Activated T-cell treated with anti-CD3 and anti-CD28 coated beads, Interleukin-2, amount 50 U/mL, for 4 hours (primary cell): Measurements from ENCODE around the gene FAM32A. TPM values are rescaled to one million over a fixed set of nuclear protein-coding genes. Genes with fewer than 3 reads are reported as not detected.
"Not testable (repeated sequence)": the region's sequence is repeated elsewhere in the genome, so short reads cannot be mapped to it uniquely, and the experiment has no call there.

ENCODE experiments used
- ATAC-seq, 2 donors: fragments of 200-7000 bp; cut with Tn5 transposase; one replicate each; pipeline ENCODE4 v1.10.0; 2021
- DNase-seq: peaks from one replicate; pipeline ENCODE4 v3.0.0-alpha.2; 2020
- H3K27me3 Mint-ChIP-seq: one replicate; pipeline ENCODE4 v1.8.0; 2021; ENCODE audit warnings: low read depth, mixed read lengths
- H3K36me3 Mint-ChIP-seq: one replicate; pipeline ENCODE4 v1.8.0; 2022; ENCODE audit warnings: mixed read lengths; ENCODE audit not compliant: insufficient read depth
- H3K4me1 Mint-ChIP-seq: one replicate; pipeline ENCODE4 v1.8.0; 2021; ENCODE audit warnings: low read depth, mixed read lengths
- H3K4me3 Mint-ChIP-seq: one replicate; pipeline ENCODE4 v1.8.0; 2021; ENCODE audit warnings: mild to moderate bottlenecking, moderate library complexity, mixed read lengths
- H3K9me3 Mint-ChIP-seq: one replicate; pipeline ENCODE4 v1.8.0; 2021; ENCODE audit warnings: mixed read lengths
- total RNA-seq, 3 donors: library from RNA; stranded (reverse); gene quantifications; one replicate each; pipeline ENCODE4 v1.2.1, GENCODE V29; 2021

The FAM32A gene
- total RNA-seq, 3 donors from 2014 or later = 53.4 to 60.1 (median 56.4) TPM

DNA sequence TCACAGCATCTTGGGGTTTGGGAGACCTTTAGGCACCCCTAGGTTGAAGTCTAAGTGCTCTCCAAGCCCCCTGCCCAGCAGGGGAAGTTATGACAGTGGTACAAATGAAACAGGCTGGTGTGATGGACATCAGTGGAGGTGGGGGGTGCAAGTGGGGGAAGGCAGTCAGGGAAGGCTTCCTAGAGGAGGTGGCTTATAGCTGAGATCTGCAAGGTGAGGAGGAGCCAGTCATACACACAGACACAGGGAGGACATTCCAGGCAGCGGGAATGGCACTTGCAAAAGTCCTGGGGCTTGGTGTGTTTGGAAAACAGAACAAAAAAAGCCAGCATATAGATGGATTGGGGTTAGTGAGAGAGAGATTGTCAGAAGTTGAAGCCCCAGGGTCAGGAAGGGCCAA, 30.1 kb upstream of the FAM32A start:
- DNase-seq (no peak), ATAC-seq (no peak)
- no peak overlapping the region for H3K4me3 Mint-ChIP-seq
- peaks cover 7% of the 10 kb centered on the region for H3K4me1 Mint-ChIP-seq
- H3K9me3 Mint-ChIP-seq = no peaks in the 10 kb centered on the region
- peaks cover 36% of the 10 kb centered on the region for H3K36me3 Mint-ChIP-seq
- no peaks in the 10 kb centered on the region for H3K27me3 Mint-ChIP-seq

DNA sequence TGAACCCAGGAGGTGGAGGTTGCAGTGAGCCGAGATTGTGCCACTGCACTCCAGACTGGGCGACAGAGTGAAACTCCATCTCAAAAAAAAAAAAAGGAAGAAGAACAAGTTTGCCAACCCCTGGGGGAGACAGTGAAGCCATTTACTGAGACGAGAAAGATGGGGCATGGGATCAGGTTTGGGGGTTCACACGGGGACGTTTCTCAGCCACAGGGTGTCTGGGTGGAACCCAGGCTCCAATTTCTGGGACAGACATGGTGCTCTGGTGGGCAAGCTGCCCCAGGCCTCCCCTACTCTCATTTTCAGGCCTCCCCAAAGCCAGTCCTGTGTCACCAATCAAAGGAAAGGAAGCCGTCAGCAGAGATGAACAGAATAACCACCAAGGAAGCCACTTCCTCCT, 28.3 kb upstream of the FAM32A start:
- peaks cover 17% of the 10 kb centered on the region for H3K4me1 Mint-ChIP-seq
- no peaks in the 10 kb centered on the region for H3K27me3 Mint-ChIP-seq
- H3K4me3 Mint-ChIP-seq = no peak overlapping the region
- DNase-seq (no peak), ATAC-seq (no peak)
- peaks cover 34% of the 10 kb centered on the region for H3K36me3 Mint-ChIP-seq
- no peaks in the 10 kb centered on the region for H3K9me3 Mint-ChIP-seq

DNA sequence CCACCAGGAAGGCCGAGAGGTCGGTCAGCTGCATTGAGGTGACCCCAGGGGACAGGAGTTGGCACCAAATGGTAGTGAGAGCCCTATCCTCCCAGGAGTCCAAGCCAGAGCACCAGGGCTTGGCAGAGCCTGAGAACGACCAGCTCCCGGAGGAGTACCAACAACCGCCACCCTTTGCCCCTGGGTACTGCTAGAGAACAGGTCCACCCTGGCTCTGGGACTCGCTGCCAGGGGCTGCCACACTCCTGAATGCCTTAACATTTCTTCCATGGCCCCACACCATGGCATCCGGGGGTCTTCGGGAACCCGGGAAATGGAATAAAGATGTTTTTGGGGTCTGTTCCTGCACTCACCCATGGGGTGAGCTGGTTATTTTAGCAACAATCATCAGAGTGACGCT, 27.6 kb upstream of the FAM32A start:
- peaks cover 17% of the 10 kb centered on the region for H3K4me1 Mint-ChIP-seq
- ATAC-seq (no peak), DNase-seq (no peak)
- H3K27me3 Mint-ChIP-seq = no peaks in the 10 kb centered on the region
- peaks cover 34% of the 10 kb centered on the region for H3K36me3 Mint-ChIP-seq
- no peak overlapping the region for H3K4me3 Mint-ChIP-seq
- H3K9me3 Mint-ChIP-seq = no peaks in the 10 kb centered on the region

DNA sequence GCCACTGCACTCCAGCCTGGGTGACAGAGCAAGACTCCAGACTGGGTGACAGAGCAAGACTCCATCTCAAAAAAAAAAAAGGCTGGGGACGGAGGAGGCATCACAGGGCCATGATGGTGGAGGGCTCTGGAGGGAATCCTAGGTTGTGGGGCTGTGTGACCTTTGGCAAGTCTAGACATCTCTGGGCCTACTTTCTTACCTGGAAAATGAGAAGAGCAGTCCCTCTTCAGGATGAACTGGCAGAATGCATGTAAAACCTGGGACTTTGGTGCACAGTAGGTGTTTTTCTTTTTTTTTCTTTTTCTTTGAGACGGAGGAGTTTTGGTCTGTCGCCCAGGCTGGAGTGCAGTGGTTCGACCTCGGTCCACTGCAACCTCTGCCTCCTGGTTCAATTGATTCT, 25.6 kb upstream of the FAM32A start:
- Mint-ChIP-seq H3K27me3 (no peaks in the 10 kb centered on the region), H3K36me3 (peaks cover 22% of the 10 kb centered on the region), H3K4me1 (peaks cover 15% of the 10 kb centered on the region), H3K9me3 (no peaks in the 10 kb centered on the region), H3K4me3 (no peak overlapping the region)
- ATAC-seq (no peak), DNase-seq (no peak)

DNA sequence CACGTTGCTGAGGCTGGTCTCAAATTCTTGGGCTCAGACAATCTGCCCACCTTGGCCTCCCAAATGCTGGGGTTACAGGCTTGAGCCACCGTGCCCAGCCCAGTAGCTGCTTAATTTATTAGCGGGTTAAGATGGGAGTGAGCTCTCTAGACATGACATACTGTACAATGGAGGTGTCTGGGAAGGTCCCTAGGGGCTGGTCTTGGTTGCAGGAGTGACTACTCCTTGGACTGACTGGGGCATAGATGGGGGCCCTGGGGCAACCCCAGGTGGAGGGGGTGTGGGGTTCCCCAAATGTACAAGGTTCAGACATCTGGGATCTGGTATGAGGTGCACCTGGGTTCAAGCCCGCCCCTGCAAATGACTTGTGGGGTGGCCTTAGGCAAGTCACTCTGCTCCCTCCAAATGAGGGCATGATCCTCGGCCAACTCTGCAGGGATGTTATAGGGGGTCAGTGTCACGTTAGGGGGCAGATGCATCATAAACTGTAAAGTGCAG, 24.7 kb upstream of the FAM32A start:
- no peak overlapping the region for H3K4me3 Mint-ChIP-seq
- no peaks in the 10 kb centered on the region for H3K9me3 Mint-ChIP-seq
- peaks cover 15% of the 10 kb centered on the region for H3K36me3 Mint-ChIP-seq
- no peak for DNase-seq
- peaks cover 10% of the 10 kb centered on the region for H3K4me1 Mint-ChIP-seq
- peak in 1 of 2 donors; percentile 39 for ATAC-seq
- H3K27me3 Mint-ChIP-seq = no peaks in the 10 kb centered on the region

DNA sequence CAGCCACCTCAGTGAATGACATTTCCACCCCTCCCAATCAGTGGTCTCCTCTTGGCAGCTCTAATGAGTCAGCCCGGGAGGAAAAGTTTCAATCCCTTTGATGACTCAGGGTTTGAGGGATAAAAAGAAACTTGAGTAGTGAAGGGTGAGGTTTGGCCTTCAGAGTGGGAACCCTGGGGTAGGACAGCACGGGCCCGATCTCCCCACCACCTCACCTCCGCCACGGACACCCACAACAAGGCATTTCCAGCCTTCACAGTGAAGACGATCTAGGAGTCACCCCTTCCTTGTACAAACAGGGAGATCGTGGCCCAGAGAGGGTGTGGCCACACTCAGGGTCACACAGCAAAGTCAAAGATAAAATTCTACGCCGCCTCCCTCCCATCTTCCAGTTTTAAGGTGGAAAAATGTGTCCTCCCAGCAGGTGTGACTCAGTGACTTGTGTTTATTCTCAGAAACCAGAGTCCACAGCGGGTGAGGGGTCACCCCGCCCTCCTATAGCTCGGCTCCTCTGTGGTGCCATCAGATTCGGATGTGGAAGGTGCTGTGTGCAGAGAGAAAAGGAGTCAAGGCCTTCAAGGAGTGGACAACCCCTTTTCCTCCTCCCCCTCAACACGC, 24.2 kb upstream of the FAM32A start:
- Mint-ChIP-seq H3K4me3 (no peak overlapping the region), H3K4me1 (peaks cover 10% of the 10 kb centered on the region), H3K9me3 (no peaks in the 10 kb centered on the region), H3K36me3 (peaks cover 15% of the 10 kb centered on the region), H3K27me3 (no peaks in the 10 kb centered on the region)
- DNase-seq (no peak), ATAC-seq (peak; percentile 87 to 89)

DNA sequence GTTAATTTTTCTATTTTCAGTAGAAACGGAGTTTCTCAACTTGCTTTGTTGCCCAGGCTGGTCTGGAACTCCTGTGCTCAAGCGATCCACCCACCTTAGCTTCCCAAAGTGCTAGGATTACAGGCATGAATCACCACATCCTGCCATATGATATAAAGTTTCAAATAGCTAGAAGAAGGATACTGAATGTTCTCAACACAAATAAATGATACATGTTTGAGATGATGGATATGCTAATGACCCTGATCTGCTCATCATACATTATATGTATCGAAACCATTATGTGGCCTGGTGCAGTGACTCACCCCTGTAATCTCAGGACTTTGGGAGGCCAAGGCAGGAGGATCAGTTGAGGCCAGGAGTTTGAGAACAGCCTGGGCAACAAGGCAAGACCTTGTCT, 23.4 kb upstream of the FAM32A start:
- Mint-ChIP-seq H3K9me3 (no peaks in the 10 kb centered on the region), H3K27me3 (no peaks in the 10 kb centered on the region), H3K36me3 (peaks cover 9% of the 10 kb centered on the region), H3K4me1 (peaks cover 10% of the 10 kb centered on the region), H3K4me3 (no peak overlapping the region)
- ATAC-seq (no peak), DNase-seq (no peak)

DNA sequence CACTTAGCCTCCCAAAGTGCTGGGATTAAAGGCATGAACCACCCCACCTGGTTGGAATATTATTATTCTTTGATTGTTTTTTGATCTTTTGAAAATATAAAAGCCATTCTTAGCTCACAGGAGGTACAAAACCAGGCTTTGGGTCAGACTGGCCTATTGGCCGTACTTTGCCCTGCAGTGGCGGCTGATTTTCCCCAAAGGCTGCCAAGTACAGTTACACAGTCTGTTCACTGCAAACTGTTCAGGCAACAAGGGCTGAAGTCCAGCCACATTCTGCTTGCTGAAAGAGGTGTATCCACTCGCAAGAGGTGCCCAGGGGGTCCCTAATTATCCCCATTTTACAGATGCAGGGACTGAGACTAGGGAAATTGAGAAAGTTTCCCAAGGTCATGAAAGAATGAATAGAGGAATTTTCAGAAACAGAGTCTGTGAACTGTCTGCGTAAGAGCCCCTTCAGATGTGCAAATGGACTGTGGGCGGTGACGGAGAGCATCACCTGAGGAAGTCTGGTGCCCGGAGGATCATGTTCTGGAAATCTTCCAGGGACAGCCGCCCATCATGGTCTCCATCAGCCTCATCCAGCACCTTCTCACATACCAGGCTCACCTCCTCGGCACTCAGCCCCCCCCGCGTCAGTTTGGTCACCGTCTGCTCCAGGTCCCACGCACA, 20.9 kb upstream of the FAM32A start:
- Mint-ChIP-seq H3K4me3 (no peak overlapping the region), H3K9me3 (no peaks in the 10 kb centered on the region), H3K36me3 (no peaks in the 10 kb centered on the region), H3K27me3 (no peaks in the 10 kb centered on the region), H3K4me1 (peaks cover 14% of the 10 kb centered on the region)
- DNase-seq (no peak), ATAC-seq (no peak)

DNA sequence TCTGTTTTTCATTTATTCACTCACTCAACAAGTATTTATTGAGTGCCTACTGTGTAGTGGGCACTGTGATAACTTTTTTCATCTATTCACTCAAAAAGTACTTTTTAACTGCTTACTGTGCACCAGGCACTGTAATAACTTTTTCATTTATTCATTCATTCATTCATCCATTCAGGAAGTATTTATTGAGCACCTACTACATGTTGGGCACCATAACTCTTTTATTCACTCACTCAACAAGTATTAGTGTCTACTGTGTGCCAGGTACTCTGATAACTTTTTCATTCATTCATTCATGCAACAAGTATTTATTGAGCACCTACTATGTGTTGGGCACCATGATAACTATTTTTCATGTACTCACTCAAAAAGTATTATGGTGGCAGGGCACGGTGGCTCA, 18.8 kb upstream of the FAM32A start:
- H3K4me1 Mint-ChIP-seq = peaks cover 4% of the 10 kb centered on the region
- no peaks in the 10 kb centered on the region for H3K9me3 Mint-ChIP-seq
- H3K27me3 Mint-ChIP-seq = no peaks in the 10 kb centered on the region
- DNase-seq = no peak
- no peaks in the 10 kb centered on the region for H3K36me3 Mint-ChIP-seq
- H3K4me3 Mint-ChIP-seq = no peak overlapping the region
- no peak for ATAC-seq

DNA sequence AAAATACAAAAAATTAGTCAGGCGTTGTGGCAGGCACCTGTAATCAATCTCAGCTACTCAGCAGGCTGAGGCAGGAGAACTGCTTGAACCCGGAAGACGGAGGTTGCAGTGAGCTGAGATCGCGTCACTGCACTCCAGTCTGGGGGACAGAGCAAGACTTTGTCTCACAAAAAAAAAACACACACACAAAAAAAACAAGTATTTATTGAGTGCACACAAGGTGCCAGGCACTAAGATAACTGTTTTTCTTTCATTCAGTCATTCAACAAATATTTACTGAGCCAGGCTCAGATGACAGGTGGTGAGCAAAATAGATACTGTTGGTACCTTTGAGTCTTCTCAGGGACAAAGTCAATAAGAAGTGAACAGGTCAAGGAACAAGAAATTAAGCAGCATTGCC, 18.2 kb upstream of the FAM32A start:
- no peak for ATAC-seq
- no peaks in the 10 kb centered on the region for H3K27me3 Mint-ChIP-seq
- H3K4me3 Mint-ChIP-seq = no peak overlapping the region

DNA sequence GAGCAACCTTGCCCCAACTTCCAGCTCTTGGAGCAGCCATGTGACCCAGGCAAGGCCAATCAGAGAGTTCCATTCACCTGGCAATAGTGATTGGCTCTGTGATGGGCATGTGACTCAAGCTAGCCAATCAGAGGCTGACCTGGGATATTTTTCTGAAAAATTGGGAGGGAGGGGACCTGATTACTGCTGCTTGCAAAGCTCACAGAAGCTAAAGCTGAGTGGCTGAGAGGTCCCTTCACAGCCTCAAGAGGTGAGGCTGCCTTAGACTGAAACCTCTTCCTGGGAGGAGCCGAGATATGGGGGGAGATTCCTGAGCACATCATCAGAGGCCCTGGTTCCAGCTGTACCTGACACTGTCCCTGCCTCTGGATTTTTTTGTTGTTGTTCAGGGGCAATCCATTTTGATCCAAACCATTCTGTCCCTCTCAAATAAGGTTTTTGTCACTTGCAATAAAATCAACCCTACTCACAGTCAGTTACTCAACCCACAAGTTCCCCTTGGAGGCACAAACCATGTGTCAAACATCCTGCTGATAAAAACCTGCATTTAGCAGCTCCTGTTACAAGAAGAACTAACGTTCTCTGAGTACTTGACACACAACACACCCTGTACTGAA, 16.6 kb upstream of the FAM32A start:
- Mint-ChIP-seq H3K27me3 (no peaks in the 10 kb centered on the region), H3K4me3 (no peak overlapping the region), H3K36me3 (no peaks in the 10 kb centered on the region), H3K9me3 (no peaks in the 10 kb centered on the region), H3K4me1 (peaks cover 4% of the 10 kb centered on the region)
- peak in 1 of 2 donors; percentile 21 for ATAC-seq
- DNase-seq = no peak

More for the DNA sequence above, 18.2 kb upstream of the FAM32A start:
- DNase-seq = no peak
- Mint-ChIP-seq H3K36me3 (no peaks in the 10 kb centered on the region), H3K9me3 (no peaks in the 10 kb centered on the region), H3K4me1 (peaks cover 4% of the 10 kb centered on the region)

DNA sequence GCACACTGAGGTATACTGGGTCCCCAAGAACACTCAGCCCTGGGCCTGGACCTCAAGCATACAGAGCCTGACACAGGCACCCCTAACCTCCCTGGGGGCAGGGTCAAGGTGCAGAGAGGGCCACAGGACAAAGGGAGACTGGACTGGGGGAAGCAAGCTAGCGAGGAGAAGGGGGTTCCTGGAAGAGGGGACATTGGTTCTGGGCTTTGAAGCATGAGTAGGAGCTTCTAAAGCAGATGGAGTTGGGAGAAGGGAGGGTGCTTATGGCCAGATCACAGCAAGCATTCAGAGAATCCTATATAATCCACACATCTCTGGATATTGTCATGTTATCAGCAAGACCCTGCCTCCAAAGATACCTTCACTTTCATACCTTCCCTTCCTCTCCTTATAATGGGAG, 15.1 kb upstream of the FAM32A start:
- ATAC-seq (no peak), DNase-seq (no peak)
- no peaks in the 10 kb centered on the region for H3K27me3 Mint-ChIP-seq
- no peaks in the 10 kb centered on the region for H3K36me3 Mint-ChIP-seq
- peaks cover 4% of the 10 kb centered on the region for H3K4me1 Mint-ChIP-seq
- H3K9me3 Mint-ChIP-seq = no peaks in the 10 kb centered on the region
- H3K4me3 Mint-ChIP-seq = no peak overlapping the region

DNA sequence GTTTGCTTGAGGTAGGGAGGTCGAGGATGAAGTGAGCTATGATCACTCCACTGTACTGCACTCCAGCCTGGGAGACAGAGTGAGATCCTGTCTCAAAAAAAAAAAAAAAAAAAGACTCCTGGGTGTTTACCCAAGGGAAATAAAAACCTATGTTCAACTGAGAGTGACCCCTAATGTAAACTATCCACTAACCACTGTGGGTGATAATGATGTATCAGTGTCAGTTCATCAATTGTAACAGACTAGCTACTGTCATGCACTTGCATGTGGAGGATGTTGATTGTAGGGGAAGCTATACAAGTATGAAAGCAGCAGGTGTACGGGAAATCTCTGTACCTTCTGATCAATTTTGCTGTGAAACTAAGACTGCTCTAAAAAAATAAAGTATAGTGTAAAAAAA, 9.3 kb upstream of the FAM32A start:
- no peaks in the 10 kb centered on the region for H3K9me3 Mint-ChIP-seq
- H3K27me3 Mint-ChIP-seq = no peaks in the 10 kb centered on the region
- DNase-seq (no peak), ATAC-seq (no peak)
- no peaks in the 10 kb centered on the region for H3K4me1 Mint-ChIP-seq
- H3K36me3 Mint-ChIP-seq = no peaks in the 10 kb centered on the region
- H3K4me3 Mint-ChIP-seq = no peak overlapping the region

DNA sequence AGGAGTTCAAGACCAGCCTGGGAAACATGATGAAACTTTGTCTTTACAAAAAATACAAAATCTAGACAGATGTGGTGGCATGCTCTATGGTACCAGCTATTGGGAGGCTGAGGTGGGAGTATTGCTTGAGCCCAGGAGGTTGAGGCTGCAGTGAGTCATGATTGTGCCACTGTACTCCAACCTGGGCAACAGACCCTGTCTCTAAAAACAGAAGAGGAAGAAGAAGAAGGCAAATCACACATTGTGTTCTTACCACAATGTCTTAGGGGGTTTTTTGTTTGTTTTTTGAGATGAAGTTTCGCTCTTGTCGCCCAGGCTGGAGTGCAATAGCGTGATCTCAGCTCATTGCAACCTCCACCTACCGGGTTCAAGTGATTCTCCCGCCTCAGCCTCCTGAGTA, 6.3 kb upstream of the FAM32A start:
- ATAC-seq, H3K36me3 Mint-ChIP-seq, DNase-seq, H3K4me3 Mint-ChIP-seq, H3K4me1 Mint-ChIP-seq, H3K9me3 Mint-ChIP-seq, H3K27me3 Mint-ChIP-seq: not testable (repeated sequence)

DNA sequence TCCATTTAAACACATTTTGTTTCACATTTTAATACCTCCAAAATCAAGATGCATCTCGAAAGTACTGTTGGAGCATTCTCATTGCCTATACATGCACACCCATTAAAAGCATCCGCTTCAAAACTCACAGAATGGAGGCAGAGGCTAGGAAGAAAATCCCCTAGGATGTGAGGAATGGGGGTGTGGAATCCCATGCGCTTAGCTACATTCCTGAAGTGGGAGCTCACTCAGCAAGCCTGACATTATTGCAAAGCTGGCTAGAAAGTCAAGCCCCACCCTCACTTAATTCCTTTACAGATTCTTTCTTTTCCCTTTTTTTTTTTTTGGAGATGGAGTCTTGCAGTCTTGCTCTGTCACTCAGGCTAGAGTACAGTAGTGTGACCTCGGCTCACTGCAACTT, 4.6 kb upstream of the FAM32A start:
- Mint-ChIP-seq H3K4me3 (no peak overlapping the region), H3K9me3 (no peaks in the 10 kb centered on the region)

More for the DNA sequence above, 4.6 kb upstream of the FAM32A start:
- peaks cover 3% of the 10 kb centered on the region for H3K36me3 Mint-ChIP-seq
- DNase-seq (no peak), ATAC-seq (no peak)
- H3K4me1 Mint-ChIP-seq = peaks cover 6% of the 10 kb centered on the region
- no peaks in the 10 kb centered on the region for H3K27me3 Mint-ChIP-seq
